HEK293 (cell line): ENCODE measurements around the gene WTIP.
A peak's percentile ranks its signal among the peaks of the same experiment; 100 is the strongest.

ENCODE experiments used
- BCL11A ChIP-seq: fragments of 450-650 bp; formaldehyde crosslinking; IDR thresholded peaks from 2 replicates; pipeline ENCODE4 v1.5.1; 2016; ENCODE audit warnings: low read depth, missing biosample characterization, missing genetic modification characterization
- BCL11B ChIP-seq: fragments of 450-650 bp; formaldehyde crosslinking; IDR thresholded peaks from 2 replicates; pipeline ENCODE4 v1.5.1; 2016; ENCODE audit warnings: low read depth, missing biosample characterization, missing genetic modification characterization
- GLIS1 ChIP-seq: fragments of 450-650 bp; formaldehyde crosslinking; IDR thresholded peaks from 2 replicates; pipeline ENCODE4 v1.5.1; 2016; ENCODE audit warnings: missing biosample characterization, missing genetic modification characterization
- ZBTB1 ChIP-seq: fragments of 450-650 bp; formaldehyde crosslinking; IDR thresholded peaks from 2 replicates; pipeline ENCODE4 v1.5.1; 2016; ENCODE audit warnings: missing biosample characterization, missing genetic modification characterization
- ZBTB48 ChIP-seq: fragments of 450-650 bp; formaldehyde crosslinking; IDR thresholded peaks from 2 replicates; pipeline ENCODE4 v1.5.1; 2016; ENCODE audit warnings: missing biosample characterization, missing genetic modification characterization
- ZFP41 ChIP-seq: fragments of 450-650 bp; formaldehyde crosslinking; IDR thresholded peaks from 2 replicates; pipeline ENCODE4 v1.5.1; 2016; ENCODE audit warnings: missing biosample characterization, missing genetic modification characterization, borderline replicate concordance
- ZFP69B ChIP-seq: fragments of 450-650 bp; formaldehyde crosslinking; IDR thresholded peaks from 2 replicates; pipeline ENCODE4 v1.5.1; 2016; ENCODE audit warnings: missing biosample characterization, missing genetic modification characterization
- ZNF121 ChIP-seq: fragments of 450-650 bp; formaldehyde crosslinking; IDR thresholded peaks from 2 replicates; pipeline ENCODE4 v1.5.1; 2016; ENCODE audit warnings: missing biosample characterization, missing genetic modification characterization
- ZNF24 ChIP-seq: fragments of 450-650 bp; formaldehyde crosslinking; IDR thresholded peaks from 2 replicates; pipeline ENCODE4 v1.5.1; 2016; ENCODE audit warnings: missing biosample characterization, missing genetic modification characterization
- ZNF274 ChIP-seq, 2 experiments: fragments of 200-500 bp in 1 of 2; fragments of 450-650 bp in 1 of 2; sonication (Bioruptor generic) in 1 of 2; formaldehyde crosslinking in 1 of 2; IDR thresholded peaks; 2 replicates each; pipeline versions ENCODE4 v1.5.1 to v1.6.1; 2014 to 2016; ENCODE audit warnings: borderline replicate concordance in 1 of 2, inconsistent platforms in 1 of 2, low read length in 1 of 2, missing biosample characterization in 1 of 2, missing genetic modification characterization in 1 of 2
- ZNF292 ChIP-seq: fragments of 450-650 bp; formaldehyde crosslinking; IDR thresholded peaks from 2 replicates; pipeline ENCODE4 v1.5.1; 2016; ENCODE audit warnings: low read depth, missing biosample characterization, missing genetic modification characterization, borderline replicate concordance
- ZNF37A ChIP-seq: fragments of 450-650 bp; IDR thresholded peaks from 2 replicates; pipeline ENCODE4 v1.5.1; 2018; ENCODE audit warnings: missing biosample characterization, missing genetic modification characterization
- ZNF433 ChIP-seq: fragments of 450-650 bp; formaldehyde crosslinking; IDR thresholded peaks from 2 replicates; pipeline ENCODE4 v1.5.1; 2016; ENCODE audit warnings: missing biosample characterization, missing genetic modification characterization, low read depth
- ZNF544 ChIP-seq: fragments of 450-650 bp; formaldehyde crosslinking; IDR thresholded peaks from 2 replicates; pipeline ENCODE4 v1.5.0; 2017; ENCODE audit warnings: missing biosample characterization, missing genetic modification characterization
- ZNF549 ChIP-seq: fragments of 450-650 bp; IDR thresholded peaks from 2 replicates; pipeline ENCODE4 v1.5.1; 2018; ENCODE audit warnings: missing biosample characterization, missing genetic modification characterization, mild to moderate bottlenecking, inconsistent platforms, moderate library complexity
- ZNF560 ChIP-seq: fragments of 450-650 bp; formaldehyde crosslinking; IDR thresholded peaks from 2 replicates; pipeline ENCODE4 v1.5.1; 2017; ENCODE audit warnings: missing biosample characterization, missing genetic modification characterization, borderline replicate concordance
- ZNF596 ChIP-seq: fragments of 450-650 bp; IDR thresholded peaks from 2 replicates; pipeline ENCODE4 v1.5.0; 2018; ENCODE audit warnings: missing biosample characterization, mild to moderate bottlenecking, missing genetic modification characterization, moderate library complexity
- ZNF654 ChIP-seq: fragments of 450-650 bp; formaldehyde crosslinking; IDR thresholded peaks from 2 replicates; pipeline ENCODE4 v1.5.1; 2016; ENCODE audit warnings: low read depth, missing biosample characterization, missing genetic modification characterization
- ZNF660 ChIP-seq: fragments of 450-650 bp; IDR thresholded peaks from 2 replicates; pipeline ENCODE4 v1.5.1; 2018; ENCODE audit warnings: missing biosample characterization, mild to moderate bottlenecking, missing genetic modification characterization
- ZNF707 ChIP-seq: fragments of 450-650 bp; formaldehyde crosslinking; IDR thresholded peaks from 2 replicates; pipeline ENCODE4 v1.5.1; 2016; ENCODE audit warnings: missing biosample characterization, missing genetic modification characterization
- ZNF776 ChIP-seq: fragments of 450-650 bp; formaldehyde crosslinking; IDR thresholded peaks from 2 replicates; pipeline ENCODE4 v1.5.0; 2017; ENCODE audit warnings: missing biosample characterization, missing genetic modification characterization, borderline replicate concordance
- ZNF792 ChIP-seq: fragments of 450-650 bp; formaldehyde crosslinking; IDR thresholded peaks from 2 replicates; pipeline ENCODE4 v1.5.1; 2016; ENCODE audit warnings: missing biosample characterization, missing genetic modification characterization
- ZNF830 ChIP-seq: fragments of 450-650 bp; IDR thresholded peaks from 2 replicates; pipeline ENCODE4 v1.5.0; 2018; ENCODE audit warnings: missing biosample characterization, missing genetic modification characterization, low read depth, mild to moderate bottlenecking, moderate library complexity
- ZSCAN30 ChIP-seq: fragments of 450-650 bp; IDR thresholded peaks from 2 replicates; pipeline ENCODE4 v1.5.1; 2018; ENCODE audit warnings: missing biosample characterization, mild to moderate bottlenecking, missing genetic modification characterization, moderate library complexity
- TF ChIP-seq, protein P1 (sequence below): fragments of 450-650 bp; formaldehyde crosslinking; IDR thresholded peaks from 2 replicates; pipeline ENCODE4 v1.5.1; 2016; ENCODE audit warnings: missing biosample characterization, missing genetic modification characterization
- TF ChIP-seq, protein P2 (sequence below): fragments of 450-650 bp; formaldehyde crosslinking; IDR thresholded peaks from 2 replicates; pipeline ENCODE4 v1.5.1; 2016; ENCODE audit warnings: missing biosample characterization, missing genetic modification characterization
- TF ChIP-seq, protein P3 (sequence below): fragments of 450-650 bp; formaldehyde crosslinking; IDR thresholded peaks from 2 replicates; pipeline ENCODE4 v1.5.1; 2016; ENCODE audit warnings: missing biosample characterization, missing genetic modification characterization
- TF ChIP-seq, protein P4 (sequence below): fragments of 450-650 bp; formaldehyde crosslinking; IDR thresholded peaks from 2 replicates; pipeline ENCODE4 v1.5.1; 2016; ENCODE audit warnings: missing biosample characterization, missing genetic modification characterization
- TF ChIP-seq, protein P5 (sequence below): fragments of 450-650 bp; formaldehyde crosslinking; IDR thresholded peaks from 2 replicates; pipeline ENCODE4 v1.5.1; 2016; ENCODE audit warnings: missing biosample characterization, missing genetic modification characterization, low read depth
- TF ChIP-seq, protein P6 (sequence below): fragments of 450-650 bp; formaldehyde crosslinking; IDR thresholded peaks from 2 replicates; pipeline ENCODE4 v1.5.1; 2017; ENCODE audit warnings: missing biosample characterization, missing genetic modification characterization

WTIP gene

DNA sequence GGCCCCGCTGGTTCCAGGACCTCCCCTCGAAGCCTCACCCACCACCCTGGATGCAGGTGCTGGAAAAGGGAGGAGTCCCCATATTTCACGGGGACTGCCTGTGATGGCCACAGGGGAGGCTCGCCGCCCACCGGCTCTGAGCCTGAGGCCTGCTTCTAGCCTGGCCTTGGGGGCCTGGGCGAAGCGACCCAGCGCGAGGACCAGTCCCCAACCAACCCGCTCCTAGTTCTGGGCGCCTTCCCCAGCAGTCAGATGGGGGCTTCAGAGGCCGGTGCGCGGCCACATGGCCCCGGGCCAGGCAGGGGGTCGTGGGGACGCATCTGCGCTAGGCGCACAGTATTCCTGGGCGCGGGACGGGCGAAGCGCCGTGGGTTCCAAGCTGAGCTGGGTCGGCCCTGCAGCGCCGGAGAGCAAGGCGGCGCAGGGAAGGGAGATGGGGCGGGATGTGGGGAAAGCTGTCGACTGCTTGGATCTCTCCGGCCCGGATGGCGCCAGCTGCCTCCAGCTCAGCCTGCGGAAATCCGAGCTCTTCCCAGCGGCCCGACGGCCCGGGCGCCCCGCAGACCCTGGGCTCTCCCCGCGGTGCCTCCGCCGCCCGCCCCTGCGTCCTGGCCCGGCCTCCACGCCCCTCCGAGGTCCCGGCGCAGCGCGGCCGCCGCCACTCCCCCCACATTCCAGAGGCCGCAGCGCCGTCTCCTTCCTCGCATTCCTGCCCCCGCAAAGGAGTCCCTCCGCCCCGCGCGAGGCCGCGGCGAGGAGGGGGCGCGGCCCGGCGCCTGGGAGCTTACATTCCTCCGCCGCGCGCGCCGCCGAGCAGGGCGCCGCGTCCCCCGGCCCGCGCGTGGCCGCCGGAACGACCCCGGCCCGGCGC is at the start of gene WTIP (continued):
- TF ChIP-seq ZBTB48 (tag by site-specific recombination): 0 out of 2 replicates have a peak, but pooled peaks have one; percentile 48
- TF ChIP-seq ZNF776 (tag by site-specific recombination): no peak
- TF ChIP-seq, protein P1, sequence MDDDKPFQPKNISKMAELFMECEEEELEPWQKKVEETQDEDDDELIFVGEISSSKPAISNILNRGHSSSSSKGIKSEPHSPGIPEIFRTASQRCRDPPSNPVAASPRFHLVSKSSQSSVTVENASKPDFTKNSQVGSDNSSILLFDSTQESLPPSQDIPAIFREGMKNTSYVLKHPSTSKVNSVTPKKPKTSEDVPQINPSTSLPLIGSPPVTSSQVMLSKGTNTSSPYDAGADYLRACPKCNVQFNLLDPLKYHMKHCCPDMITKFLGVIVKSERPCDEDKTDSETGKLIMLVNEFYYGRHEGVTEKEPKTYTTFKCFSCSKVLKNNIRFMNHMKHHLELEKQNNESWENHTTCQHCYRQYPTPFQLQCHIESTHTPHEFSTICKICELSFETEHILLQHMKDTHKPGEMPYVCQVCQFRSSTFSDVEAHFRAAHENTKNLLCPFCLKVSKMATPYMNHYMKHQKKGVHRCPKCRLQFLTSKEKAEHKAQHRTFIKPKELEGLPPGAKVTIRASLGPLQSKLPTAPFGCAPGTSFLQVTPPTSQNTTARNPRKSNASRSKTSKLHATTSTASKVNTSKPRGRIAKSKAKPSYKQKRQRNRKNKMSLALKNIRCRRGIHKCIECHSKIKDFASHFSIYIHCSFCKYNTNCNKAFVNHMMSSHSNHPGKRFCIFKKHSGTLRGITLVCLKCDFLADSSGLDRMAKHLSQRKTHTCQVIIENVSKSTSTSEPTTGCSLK (tag by site-specific recombination): no peak
- TF ChIP-seq ZNF560 (tag by site-specific recombination): no peak
- TF ChIP-seq, protein P2, sequence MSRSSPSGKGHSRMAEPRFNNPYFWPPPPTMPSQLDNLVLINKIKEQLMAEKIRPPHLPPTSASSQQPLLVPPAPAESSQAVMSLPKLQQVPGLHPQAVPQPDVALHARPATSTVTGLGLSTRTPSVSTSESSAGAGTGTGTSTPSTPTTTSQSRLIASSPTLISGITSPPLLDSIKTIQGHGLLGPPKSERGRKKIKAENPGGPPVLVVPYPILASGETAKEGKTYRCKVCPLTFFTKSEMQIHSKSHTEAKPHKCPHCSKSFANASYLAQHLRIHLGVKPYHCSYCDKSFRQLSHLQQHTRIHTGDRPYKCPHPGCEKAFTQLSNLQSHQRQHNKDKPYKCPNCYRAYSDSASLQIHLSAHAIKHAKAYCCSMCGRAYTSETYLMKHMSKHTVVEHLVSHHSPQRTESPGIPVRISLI (tag by site-specific recombination): no peak
- TF ChIP-seq ZNF121 (tag by site-specific recombination): no peak
- 0 out of 2 replicates have a peak, but pooled peaks have one; percentile 43 for TF ChIP-seq ZFP69B
- TF ChIP-seq ZNF654: no peak
- no peak for TF ChIP-seq ZBTB1 (tag by site-specific recombination)
- no peak for TF ChIP-seq BCL11B (tag by site-specific recombination)
- TF ChIP-seq ZNF544 (tag by site-specific recombination): no peak
- TF ChIP-seq ZSCAN30: peak; percentile 91
- no peak for TF ChIP-seq ZFP41 (tag by site-specific recombination)
- peak; percentile 97 for TF ChIP-seq ZNF660 (tag by site-specific recombination)
- TF ChIP-seq ZNF792 (tag by site-specific recombination): no peak
- no peak for TF ChIP-seq ZNF707 (tag by site-specific recombination)
- no peak for TF ChIP-seq ZNF830 (tag by site-specific recombination)
- no peak for TF ChIP-seq ZNF274 (IDR thresholded peaks at IDR 0.05; ENCODE audit: low read length)
- TF ChIP-seq ZNF274 (tag by site-specific recombination; IDR thresholded peaks at IDR 0.05; ENCODE audit: borderline replicate concordance): no peak
- no peak for TF ChIP-seq ZNF433 (tag by site-specific recombination)
- TF ChIP-seq ZNF292 (tag by site-specific recombination): no peak
- TF ChIP-seq, protein P3, sequence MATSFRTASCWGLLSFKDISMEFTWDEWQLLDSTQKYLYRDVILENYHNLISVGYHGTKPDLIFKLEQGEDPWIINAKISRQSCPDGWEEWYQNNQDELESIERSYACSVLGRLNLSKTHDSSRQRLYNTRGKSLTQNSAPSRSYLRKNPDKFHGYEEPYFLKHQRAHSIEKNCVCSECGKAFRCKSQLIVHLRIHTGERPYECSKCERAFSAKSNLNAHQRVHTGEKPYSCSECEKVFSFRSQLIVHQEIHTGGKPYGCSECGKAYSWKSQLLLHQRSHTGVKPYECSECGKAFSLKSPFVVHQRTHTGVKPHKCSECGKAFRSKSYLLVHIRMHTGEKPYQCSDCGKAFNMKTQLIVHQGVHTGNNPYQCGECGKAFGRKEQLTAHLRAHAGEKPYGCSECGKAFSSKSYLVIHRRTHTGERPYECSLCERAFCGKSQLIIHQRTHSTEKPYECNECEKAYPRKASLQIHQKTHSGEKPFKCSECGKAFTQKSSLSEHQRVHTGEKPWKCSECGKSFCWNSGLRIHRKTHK (tag by site-specific recombination): no peak
- TF ChIP-seq BCL11A (tag by site-specific recombination): no peak
- TF ChIP-seq ZNF37A: no peak; the same call in 1 of the 2 replicates
- TF ChIP-seq, protein P4, sequence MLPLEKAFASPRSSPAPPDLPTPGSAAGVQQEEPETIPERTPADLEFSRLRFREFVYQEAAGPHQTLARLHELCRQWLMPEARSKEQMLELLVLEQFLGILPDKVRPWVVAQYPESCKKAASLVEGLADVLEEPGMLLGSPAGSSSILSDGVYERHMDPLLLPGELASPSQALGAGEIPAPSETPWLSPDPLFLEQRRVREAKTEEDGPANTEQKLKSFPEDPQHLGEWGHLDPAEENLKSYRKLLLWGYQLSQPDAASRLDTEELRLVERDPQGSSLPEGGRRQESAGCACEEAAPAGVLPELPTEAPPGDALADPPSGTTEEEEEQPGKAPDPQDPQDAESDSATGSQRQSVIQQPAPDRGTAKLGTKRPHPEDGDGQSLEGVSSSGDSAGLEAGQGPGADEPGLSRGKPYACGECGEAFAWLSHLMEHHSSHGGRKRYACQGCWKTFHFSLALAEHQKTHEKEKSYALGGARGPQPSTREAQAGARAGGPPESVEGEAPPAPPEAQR (tag by site-specific recombination): no peak
- peak; percentile 65 for TF ChIP-seq ZNF596 (tag by site-specific recombination)
- peak; percentile 46; the same call in 1 of the 2 replicates for TF ChIP-seq GLIS1 (tag by site-specific recombination)
- TF ChIP-seq ZNF549: no peak
- TF ChIP-seq, protein P5, sequence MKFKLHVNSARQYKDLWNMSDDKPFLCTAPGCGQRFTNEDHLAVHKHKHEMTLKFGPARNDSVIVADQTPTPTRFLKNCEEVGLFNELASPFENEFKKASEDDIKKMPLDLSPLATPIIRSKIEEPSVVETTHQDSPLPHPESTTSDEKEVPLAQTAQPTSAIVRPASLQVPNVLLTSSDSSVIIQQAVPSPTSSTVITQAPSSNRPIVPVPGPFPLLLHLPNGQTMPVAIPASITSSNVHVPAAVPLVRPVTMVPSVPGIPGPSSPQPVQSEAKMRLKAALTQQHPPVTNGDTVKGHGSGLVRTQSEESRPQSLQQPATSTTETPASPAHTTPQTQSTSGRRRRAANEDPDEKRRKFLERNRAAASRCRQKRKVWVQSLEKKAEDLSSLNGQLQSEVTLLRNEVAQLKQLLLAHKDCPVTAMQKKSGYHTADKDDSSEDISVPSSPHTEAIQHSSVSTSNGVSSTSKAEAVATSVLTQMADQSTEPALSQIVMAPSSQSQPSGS (tag by site-specific recombination): no peak
- TF ChIP-seq, protein P6, sequence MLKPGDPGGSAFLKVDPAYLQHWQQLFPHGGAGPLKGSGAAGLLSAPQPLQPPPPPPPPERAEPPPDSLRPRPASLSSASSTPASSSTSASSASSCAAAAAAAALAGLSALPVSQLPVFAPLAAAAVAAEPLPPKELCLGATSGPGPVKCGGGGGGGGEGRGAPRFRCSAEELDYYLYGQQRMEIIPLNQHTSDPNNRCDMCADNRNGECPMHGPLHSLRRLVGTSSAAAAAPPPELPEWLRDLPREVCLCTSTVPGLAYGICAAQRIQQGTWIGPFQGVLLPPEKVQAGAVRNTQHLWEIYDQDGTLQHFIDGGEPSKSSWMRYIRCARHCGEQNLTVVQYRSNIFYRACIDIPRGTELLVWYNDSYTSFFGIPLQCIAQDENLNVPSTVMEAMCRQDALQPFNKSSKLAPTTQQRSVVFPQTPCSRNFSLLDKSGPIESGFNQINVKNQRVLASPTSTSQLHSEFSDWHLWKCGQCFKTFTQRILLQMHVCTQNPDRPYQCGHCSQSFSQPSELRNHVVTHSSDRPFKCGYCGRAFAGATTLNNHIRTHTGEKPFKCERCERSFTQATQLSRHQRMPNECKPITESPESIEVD (tag by site-specific recombination): no peak
- no peak for TF ChIP-seq ZNF24 (tag by site-specific recombination)
